DOHH2 (cell line): ENCODE results near the gene SCAMP3.

Experiments
- EZH2phosphoT487 ChIP-seq: fragments of 200-600 bp; sonication (generic); IDR thresholded peaks from 2 replicates; pipeline ENCODE4 v1.6.1; 2017; ENCODE audit warnings: borderline replicate concordance, mild to moderate bottlenecking, antibody characterized with exemption, low read length, moderate library complexity, mixed read lengths
- TF ChIP-seq, protein P1 (sequence below): fragments of 200-600 bp; sonication (generic); IDR thresholded peaks from one replicate; pipeline ENCODE4 v1.5.1; 2014; ENCODE audit warnings: antibody characterized with exemption, mild to moderate bottlenecking, low read depth, low read length; ENCODE audit not compliant: poor library complexity, severe bottlenecking

DNA sequence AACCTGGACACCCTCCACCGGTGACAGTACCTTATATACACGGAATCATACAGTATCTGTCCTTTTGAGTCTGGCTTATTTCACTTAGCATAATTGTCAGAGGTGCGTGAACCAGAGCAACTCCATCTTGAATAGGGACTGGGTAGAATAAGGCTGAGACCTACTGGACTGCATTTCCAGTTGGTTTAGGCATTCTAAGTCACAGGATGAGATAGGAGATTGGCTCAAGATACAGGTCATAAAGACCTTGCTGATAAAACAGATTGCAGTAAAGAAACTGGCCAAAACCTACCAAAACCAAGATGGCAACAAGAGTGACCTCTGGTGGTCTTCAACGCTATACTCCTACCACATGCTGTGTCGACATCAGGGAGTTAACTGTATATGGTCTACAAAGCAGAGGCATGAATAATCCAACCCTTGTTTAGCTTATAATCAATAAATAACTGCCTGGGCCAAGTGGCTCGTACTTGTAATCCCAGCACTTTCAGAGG lies 45.1 kb upstream of the SCAMP3 start:
- TF ChIP-seq, protein P1, sequence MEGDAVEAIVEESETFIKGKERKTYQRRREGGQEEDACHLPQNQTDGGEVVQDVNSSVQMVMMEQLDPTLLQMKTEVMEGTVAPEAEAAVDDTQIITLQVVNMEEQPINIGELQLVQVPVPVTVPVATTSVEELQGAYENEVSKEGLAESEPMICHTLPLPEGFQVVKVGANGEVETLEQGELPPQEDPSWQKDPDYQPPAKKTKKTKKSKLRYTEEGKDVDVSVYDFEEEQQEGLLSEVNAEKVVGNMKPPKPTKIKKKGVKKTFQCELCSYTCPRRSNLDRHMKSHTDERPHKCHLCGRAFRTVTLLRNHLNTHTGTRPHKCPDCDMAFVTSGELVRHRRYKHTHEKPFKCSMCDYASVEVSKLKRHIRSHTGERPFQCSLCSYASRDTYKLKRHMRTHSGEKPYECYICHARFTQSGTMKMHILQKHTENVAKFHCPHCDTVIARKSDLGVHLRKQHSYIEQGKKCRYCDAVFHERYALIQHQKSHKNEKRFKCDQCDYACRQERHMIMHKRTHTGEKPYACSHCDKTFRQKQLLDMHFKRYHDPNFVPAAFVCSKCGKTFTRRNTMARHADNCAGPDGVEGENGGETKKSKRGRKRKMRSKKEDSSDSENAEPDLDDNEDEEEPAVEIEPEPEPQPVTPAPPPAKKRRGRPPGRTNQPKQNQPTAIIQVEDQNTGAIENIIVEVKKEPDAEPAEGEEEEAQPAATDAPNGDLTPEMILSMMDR = peak; percentile 67
- TF ChIP-seq EZH2phosphoT487 = no peak
